ENCODE data around the gene MFAP1.
A peak's percentile ranks its signal among the peaks of the same experiment; 100 is the strongest.

MFAP1 gene

GRCh38 chr15:43789409-43789808, 35.1 kb downstream of the MFAP1 start:
- no peak for DNase-seq (ENCODE audit: low read depth)
- no peak overlapping the region for H3K4me3 ChIP-seq (ENCODE audit: low read depth, low read length)

GRCh38 chr15:43779016-43779415, 45.5 kb downstream of the MFAP1 start:
- DNase-seq (ENCODE audit: low read depth), result no peak
- no peak overlapping the region for H3K4me3 ChIP-seq (ENCODE audit: low read depth, low read length)

DNA sequence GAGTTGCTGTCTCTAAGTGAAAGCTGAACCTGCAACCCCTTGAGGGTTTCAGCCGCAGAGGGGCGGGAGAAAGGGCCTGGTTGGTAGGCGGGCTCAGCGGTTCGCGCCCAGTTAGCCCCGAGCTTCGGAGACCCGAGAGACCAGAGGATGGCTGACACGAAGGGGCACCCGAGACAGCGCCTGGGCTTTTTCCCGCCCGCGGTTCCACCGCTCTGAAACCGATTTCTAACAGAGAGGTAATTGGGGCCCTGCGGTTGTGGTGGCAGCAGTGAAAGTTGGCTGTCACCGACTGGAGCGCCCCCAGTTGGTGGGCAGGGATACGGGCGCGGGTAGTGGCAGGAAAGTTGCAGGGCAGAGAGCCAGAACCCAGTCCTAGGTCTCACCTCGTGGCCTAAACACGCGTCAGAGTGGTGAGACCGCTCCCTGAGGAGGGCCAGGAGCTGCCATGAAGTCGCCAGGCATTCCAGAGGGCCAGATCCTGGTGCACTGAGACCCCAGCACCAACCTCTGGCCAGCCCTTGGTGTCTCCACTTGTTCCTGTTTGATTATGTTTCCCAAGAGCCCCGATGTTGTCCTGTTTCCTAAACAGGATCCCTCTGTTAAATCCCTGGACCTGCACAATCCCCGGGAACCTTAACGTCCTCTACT, 47.1 kb downstream of the MFAP1 start:
- H3K4me3 ChIP-seq (ENCODE audit: low read depth, low read length), result peak overlapping the region; percentile 56
- no peak for DNase-seq (ENCODE audit: low read depth)

DNA sequence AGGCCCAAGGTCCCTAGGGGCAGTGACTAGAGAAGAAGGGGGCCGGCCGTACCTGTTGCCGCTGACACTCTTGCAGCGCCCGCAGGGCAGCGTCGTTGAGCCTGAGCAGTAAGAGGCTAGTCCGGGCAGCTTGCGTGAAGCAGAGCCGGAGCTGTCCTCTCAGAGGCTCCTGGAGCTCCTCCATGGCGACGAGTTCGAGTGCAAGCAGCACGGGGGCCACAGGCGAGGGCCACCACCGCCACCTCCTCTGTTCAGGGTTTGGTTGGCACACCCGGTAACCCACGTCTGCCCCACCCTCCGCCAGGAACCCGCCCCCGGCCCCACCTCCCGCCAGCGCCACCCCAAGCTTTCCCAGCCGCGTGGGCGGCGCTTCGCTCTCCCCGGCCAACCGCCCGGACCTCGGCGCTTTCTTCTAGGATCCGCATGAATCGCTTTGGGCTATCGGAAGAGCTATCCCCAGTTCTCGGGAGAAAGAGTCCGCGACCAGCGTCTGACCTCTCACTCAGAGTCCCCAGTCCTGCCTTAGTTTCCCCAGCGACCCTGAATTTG, 47.7 kb downstream of the MFAP1 start, which contains the start of gene ELL3:
Gene ELL3, minus strand, starts transcription at position 249 of the 549 bp plus-strand sequence. Its CDS starts 65 bp downstream, at position 184.
- no peak for DNase-seq (ENCODE audit: low read depth)
- H3K4me3 ChIP-seq (ENCODE audit: low read depth, low read length), result peak within 1 kb of the TSS; percentile 56

GRCh38 chr15:43776101-43776717, 48.3 kb downstream of the MFAP1 start:
- no peak for DNase-seq (ENCODE audit: low read depth)
- H3K4me3 ChIP-seq (ENCODE audit: low read depth, low read length), result peak overlapping the region; percentile 56

GRCh38 chr15:43775411-43775965, 49.0 kb downstream of the MFAP1 start:
- no peak for DNase-seq (ENCODE audit: low read depth)
- no peak overlapping the region for H3K4me3 ChIP-seq (ENCODE audit: low read depth, low read length)

- no peak for DNase-seq (ENCODE audit: low read depth)
- H3K4me3 ChIP-seq (ENCODE audit: low read depth, low read length), result no peak overlapping the region
Observed at GRCh38 chr15:43774062-43774461, 50.4 kb downstream of the MFAP1 start.

DNA sequence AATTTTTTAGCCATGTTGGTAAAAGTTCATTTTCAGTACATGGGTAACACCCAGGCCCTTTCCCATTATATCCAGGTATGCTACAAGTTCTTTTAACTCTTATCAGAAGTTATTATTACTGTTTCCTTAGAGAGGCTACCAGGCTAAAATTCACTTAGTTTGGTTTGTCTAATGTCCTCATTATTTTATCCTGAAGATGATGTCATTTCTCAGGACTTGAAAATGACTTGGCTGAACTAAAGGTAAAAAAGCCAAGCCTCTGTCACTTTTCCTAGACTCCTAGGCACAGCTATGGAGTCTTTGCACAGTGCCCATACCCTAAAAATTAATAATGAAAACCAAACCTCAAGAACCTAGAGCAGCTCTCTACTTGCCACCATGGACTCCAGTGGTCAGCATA, 51.9 kb downstream of the MFAP1 start:
- no peak for DNase-seq (ENCODE audit: low read depth)
- H3K4me3 ChIP-seq (ENCODE audit: low read depth, low read length), result no peak overlapping the region

DNA sequence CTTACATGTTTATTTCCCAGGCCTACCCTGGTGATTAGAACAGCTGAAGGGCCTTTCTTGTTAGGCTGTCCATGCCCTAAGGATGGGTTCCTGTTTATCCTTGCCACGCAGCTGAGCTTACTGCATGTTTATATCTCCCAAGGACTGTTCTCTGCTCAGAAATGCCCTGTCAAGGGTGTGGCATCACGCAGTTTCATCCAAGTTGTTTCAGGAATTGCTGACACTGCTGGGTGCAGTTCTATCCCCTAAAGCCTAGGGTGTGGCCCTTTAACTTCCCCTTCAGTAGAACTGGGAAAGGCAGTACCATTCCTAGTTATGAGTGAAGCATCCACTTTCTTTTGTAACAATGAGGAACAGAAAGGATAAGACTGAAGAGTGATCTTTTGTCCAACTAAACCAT, 52.7 kb downstream of the MFAP1 start:
- no peak overlapping the region for H3K4me3 ChIP-seq (ENCODE audit: low read depth, low read length)
- no peak for DNase-seq (ENCODE audit: low read depth)

DNA sequence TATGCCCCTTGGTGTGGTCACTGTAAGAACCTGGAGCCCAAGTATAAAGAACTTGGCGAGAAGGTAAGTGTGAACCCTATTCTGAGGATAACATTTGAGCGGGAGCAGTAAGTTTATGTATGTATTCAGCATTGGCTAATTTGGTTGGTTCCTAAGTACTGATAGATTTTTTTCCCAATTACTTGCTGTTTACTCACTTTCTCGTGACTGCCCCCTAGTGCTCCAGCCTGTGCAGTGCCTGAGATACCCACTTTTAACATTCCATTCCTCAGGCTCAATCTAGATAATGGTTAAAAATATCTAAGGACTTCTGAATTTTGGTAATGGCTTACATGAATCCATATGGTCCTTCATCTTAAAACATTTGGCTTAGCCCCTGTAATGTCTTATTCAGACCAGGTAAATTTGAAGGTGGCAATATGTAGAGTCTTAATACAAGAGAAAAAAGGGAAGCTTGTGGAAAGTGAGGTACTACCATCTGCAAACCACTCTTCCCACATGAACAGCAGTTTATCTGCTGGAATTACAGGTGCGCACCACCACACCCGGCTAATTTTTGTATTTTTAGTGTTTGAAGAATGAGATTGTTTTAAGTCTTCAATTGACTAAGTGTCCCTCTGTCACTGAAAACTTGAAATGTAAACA, 54.8 kb downstream of the MFAP1 start:
- DNase-seq (ENCODE audit: low read depth), result no peak
- H3K4me3 ChIP-seq (ENCODE audit: low read depth, low read length), result no peak overlapping the region

GRCh38 chr15:43763819-43764446, 60.6 kb downstream of the MFAP1 start:
- no peak for DNase-seq (ENCODE audit: low read depth)
- H3K4me3 ChIP-seq (ENCODE audit: low read depth, low read length), result no peak overlapping the region

DNA sequence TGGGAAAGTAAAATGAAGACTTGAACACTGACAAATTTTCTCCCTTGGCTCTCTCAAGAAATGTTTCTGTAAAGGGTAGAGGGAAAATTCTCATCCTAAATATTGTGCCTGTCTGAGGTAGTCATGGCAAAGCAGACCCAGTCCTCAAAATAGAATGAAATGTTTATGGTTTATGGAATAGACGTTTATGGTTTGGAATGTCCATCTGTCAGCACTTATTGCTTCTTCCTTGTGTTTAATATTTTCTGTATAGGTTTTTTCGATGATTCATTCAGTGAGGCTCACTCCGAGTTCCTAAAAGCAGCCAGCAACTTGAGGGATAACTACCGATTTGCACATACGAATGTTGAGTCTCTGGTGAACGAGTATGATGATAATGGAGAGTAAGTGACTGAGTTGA, 61.7 kb downstream of the MFAP1 start:
- DNase-seq (ENCODE audit: low read depth), result no peak
- H3K4me3 ChIP-seq (ENCODE audit: low read depth, low read length), result no peak overlapping the region

Measured in skeletal muscle cell (primary cell).